Chondrocyte (in vitro differentiated cells): Measurements from ENCODE around the gene CTDNEP1. TPM values are rescaled to one million over a fixed set of nuclear protein-coding genes. Genes with fewer than 3 reads are reported as not detected.
A peak's percentile ranks its signal among the peaks of the same experiment; 100 is the strongest.

ENCODE experiments used
- DNase-seq: peaks from one replicate; pipeline ENCODE4 v3.0.0; 2021; ENCODE audit warnings: mixed read lengths, low spot score
- H3K27ac Mint-ChIP-seq: one replicate; pipeline ENCODE4 v1.8.0; 2021; ENCODE audit warnings: mild to moderate bottlenecking, moderate library complexity, mixed read lengths; ENCODE audit not compliant: unreplicated experiment
- H3K27me3 Mint-ChIP-seq: 2 replicates; pipeline ENCODE4 v1.8.0; 2021; ENCODE audit warnings: low read depth, mixed read lengths
- H3K36me3 Mint-ChIP-seq: 2 replicates; pipeline ENCODE4 v1.8.0; 2021; ENCODE audit warnings: low read depth, mixed read lengths
- H3K4me1 Mint-ChIP-seq: 2 replicates; pipeline ENCODE4 v1.8.0; 2021; ENCODE audit warnings: low read depth, mild to moderate bottlenecking, mixed read lengths
- H3K4me3 Mint-ChIP-seq: one replicate; pipeline ENCODE4 v1.8.0; 2021; ENCODE audit warnings: mild to moderate bottlenecking, moderate library complexity, mixed read lengths; ENCODE audit not compliant: unreplicated experiment
- H3K9me3 Mint-ChIP-seq: 2 replicates; pipeline ENCODE4 v1.8.0; 2021; ENCODE audit warnings: low read depth, mixed read lengths
- total RNA-seq: library from RNA; stranded (reverse); gene quantifications from 3 replicates; pipeline ENCODE4 v1.2.1, GENCODE V29; 2021
- TF ChIP-seq, protein P1 (sequence below): fragments of 200-600 bp; sonication (generic); IDR thresholded peaks from 2 replicates; pipeline ENCODE4 v1.5.0; 2021; ENCODE audit warnings: antibody characterized with exemption, mild to moderate bottlenecking, moderate library complexity

Gene CTDNEP1
- total RNA-seq, 1 donor from 2014 or later, result 105 TPM

DNA sequence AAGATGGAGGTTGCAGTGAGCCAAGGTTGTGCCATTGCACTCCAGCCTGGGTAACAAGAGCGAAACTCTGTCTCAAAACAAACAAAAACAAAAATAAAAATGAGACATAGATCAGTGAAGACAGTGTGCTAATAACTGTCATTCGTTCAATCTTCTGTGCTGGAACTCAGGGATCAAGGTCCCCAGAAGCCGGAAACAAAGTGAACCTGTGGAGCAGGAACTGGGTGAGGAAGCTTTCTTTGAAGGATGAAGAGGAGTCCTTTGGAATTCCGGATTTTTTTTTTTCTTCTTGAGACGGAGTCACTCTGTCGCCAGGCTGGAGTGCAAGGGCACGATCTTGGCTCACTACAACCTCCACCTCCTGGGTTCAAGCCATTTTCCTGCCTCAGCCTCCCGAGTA, 27.9 kb upstream of the CTDNEP1 start:
- TF ChIP-seq, protein P1, sequence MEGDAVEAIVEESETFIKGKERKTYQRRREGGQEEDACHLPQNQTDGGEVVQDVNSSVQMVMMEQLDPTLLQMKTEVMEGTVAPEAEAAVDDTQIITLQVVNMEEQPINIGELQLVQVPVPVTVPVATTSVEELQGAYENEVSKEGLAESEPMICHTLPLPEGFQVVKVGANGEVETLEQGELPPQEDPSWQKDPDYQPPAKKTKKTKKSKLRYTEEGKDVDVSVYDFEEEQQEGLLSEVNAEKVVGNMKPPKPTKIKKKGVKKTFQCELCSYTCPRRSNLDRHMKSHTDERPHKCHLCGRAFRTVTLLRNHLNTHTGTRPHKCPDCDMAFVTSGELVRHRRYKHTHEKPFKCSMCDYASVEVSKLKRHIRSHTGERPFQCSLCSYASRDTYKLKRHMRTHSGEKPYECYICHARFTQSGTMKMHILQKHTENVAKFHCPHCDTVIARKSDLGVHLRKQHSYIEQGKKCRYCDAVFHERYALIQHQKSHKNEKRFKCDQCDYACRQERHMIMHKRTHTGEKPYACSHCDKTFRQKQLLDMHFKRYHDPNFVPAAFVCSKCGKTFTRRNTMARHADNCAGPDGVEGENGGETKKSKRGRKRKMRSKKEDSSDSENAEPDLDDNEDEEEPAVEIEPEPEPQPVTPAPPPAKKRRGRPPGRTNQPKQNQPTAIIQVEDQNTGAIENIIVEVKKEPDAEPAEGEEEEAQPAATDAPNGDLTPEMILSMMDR, result no peak
- H3K27me3 Mint-ChIP-seq, result no peaks in the 10 kb centered on the region

DNA sequence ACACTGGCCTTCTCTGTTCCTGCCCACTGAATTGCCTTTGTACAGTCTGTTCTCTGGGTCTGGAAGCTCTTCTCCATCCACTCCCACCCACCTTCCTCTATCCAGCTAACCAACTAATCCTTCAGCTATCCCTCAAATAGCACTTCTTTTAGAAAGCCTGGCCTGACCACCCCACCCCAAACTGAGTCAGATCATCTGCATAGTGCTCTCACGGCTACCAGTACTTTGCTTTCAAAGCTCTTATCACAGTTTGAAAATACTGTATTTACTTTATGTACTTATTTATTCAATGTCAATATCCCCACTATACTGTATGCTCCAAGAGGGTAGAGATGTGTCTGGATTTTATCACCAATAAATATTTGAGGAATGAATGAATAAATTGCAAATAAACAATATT, 15.2 kb upstream of the CTDNEP1 start:
- H3K27me3 Mint-ChIP-seq, result peaks cover 10% of the 10 kb centered on the region
- DNase-seq, result no peak
- no peaks in the 10 kb centered on the region for H3K9me3 Mint-ChIP-seq
- H3K36me3 Mint-ChIP-seq, result no peaks in the 10 kb centered on the region
- peaks cover 29% of the 10 kb centered on the region for H3K4me1 Mint-ChIP-seq
- TF ChIP-seq, protein P1, result no peak
- H3K4me3 Mint-ChIP-seq, result no peak overlapping the region
- no peak overlapping the region for H3K27ac Mint-ChIP-seq

More for the DNA sequence above, 27.9 kb upstream of the CTDNEP1 start:
- H3K36me3 Mint-ChIP-seq, result no peaks in the 10 kb centered on the region
- DNase-seq, result no peak
- no peak overlapping the region for H3K4me3 Mint-ChIP-seq
- H3K4me1 Mint-ChIP-seq, result peaks cover 17% of the 10 kb centered on the region
- no peaks in the 10 kb centered on the region for H3K9me3 Mint-ChIP-seq
- no peak overlapping the region for H3K27ac Mint-ChIP-seq

DNA sequence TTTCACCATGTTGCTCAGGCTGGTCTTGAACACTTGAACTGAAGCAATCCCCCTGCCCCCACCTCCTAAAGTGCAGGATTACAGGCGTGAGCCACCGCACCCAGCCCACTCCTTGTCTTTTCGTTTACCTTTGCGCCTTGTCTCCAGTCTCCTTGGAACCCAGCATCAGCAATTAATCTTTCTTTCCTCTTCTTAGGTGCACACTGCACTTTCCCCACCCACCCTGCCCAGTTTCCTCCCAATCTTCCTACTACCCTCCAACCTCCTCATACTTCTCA, 12.2 kb upstream of the CTDNEP1 start:
- peaks cover 3% of the 10 kb centered on the region for H3K36me3 Mint-ChIP-seq
- no peak overlapping the region for H3K4me3 Mint-ChIP-seq
- peaks cover 11% of the 10 kb centered on the region for H3K27me3 Mint-ChIP-seq
- TF ChIP-seq, protein P1, result no peak
- H3K9me3 Mint-ChIP-seq, result no peaks in the 10 kb centered on the region
- DNase-seq, result no peak
- H3K27ac Mint-ChIP-seq, result no peak overlapping the region
- H3K4me1 Mint-ChIP-seq, result peaks cover 30% of the 10 kb centered on the region

DNA sequence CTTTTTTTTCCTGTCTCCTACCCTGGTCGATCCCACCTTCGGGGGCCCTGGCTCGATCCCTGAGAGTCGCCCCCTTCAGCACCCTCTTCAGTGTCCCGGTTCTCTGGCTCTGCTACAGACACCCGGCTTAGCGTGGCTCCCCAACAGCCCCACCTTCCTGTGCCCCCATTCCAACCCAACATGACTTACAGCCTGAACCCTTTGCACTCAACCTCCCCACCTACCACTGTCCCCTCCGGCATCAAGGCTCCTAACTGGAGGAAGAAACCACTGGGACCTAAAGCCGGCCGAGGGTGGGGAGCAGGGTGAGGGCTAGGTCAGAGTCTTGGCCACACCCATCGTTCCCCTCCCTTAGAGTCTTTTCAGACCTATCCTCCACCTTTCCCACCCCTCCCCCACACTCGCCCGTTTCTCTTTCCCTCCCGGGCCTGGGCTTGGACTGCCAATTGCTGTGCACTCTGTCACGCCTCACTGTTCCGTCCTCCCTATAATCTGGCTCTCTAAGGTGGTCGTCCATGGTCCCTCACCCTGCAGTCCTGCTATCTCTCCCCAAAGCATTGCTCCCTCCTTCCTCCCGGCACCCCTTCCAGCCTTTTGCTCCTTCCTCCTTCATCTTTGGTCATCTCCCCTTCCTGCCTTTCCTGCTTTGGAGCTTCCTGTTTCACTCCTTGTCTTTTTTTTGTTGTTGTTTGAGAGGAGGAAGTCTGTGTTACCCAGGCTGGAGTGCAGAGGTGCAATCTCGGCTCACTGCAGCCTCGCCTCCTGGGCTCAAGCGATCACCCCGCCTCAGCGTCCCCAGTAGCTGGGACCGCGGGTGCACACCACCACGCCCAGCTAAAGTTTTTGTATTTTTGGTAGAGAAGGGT, 11.6 kb upstream of the CTDNEP1 start:
- H3K4me1 Mint-ChIP-seq, result peaks cover 30% of the 10 kb centered on the region
- H3K4me3 Mint-ChIP-seq, result no peak overlapping the region
- no peaks in the 10 kb centered on the region for H3K9me3 Mint-ChIP-seq
- H3K27ac Mint-ChIP-seq, result no peak overlapping the region
- TF ChIP-seq, protein P1, result no peak
- H3K36me3 Mint-ChIP-seq, result peaks cover 7% of the 10 kb centered on the region
- no peak for DNase-seq
- peaks cover 11% of the 10 kb centered on the region for H3K27me3 Mint-ChIP-seq

DNA sequence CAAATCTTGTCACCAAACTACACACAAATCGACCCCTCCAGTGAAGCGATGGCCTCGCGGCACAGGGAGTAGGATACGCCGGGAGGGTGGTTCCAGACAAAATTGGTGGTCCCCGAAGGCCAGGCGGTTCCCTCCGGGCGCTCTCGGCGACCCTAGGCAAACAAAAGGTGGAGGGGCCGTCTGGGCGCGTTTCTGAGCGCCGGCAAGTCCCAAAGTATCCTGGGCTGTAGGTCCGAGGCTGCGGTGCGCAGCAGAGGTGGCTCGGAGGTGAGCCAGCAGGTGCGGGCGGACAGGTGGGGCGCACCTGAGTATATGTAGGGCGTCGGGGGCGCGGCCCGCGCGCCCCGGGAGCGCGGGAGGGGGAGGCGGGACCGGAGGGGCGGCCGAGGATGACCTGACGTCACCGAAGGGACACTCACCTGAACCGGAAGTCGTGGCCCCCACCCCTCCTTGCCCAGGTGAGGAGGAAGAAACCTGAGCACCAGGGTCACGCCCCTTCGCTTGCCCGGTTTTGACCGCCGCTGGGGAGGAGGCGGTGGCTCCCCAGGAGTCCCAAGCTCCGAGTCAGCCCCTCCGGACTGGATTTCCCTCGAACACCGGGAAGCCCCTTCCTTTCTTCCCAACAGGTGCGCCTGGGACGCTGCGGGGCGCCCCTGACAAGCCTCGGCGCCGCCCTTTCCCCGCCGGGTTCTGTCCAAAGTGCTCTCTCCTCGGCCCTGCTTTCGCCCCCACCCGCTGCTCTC, 10.8 kb upstream of the CTDNEP1 start, which contains the start of gene CLDN7:
Gene CLDN7 (minus strand): TSS at position 287 of the 743 bp plus-strand sequence. CDS start 435 bp downstream, outside the sequence.
- Mint-ChIP-seq H3K4me1 (peaks cover 30% of the 10 kb centered on the region), H3K27ac (no peak within 1 kb of the TSS)

More for the DNA sequence above, 10.8 kb upstream of the CTDNEP1 start, which contains the start of gene CLDN7:
- Mint-ChIP-seq H3K36me3 (peaks cover 9% of the 10 kb centered on the region), H3K9me3 (no peaks in the 10 kb centered on the region), H3K4me3 (peak within 1 kb of the TSS; percentile 61), H3K27me3 (peaks cover 11% of the 10 kb centered on the region)
- no peak for DNase-seq
- TF ChIP-seq, protein P1, result no peak
